K562 (cell line): ENCODE measurements around the gene MPHOSPH6. TPM values are rescaled to one million over a fixed set of nuclear protein-coding genes. Genes with fewer than 3 reads are reported as not detected.

Experiments
- YY1 ChIP-seq, 3 experiments: IDR thresholded peaks; 2 replicates each; pipeline ENCODE4 v1.6.1; 2011; ENCODE audit warnings: low read length in 2 of 3, mild to moderate bottlenecking in 2 of 3, moderate library complexity in 2 of 3, borderline replicate concordance in 1 of 3, control low read depth in 1 of 3, low read depth in 1 of 3; ENCODE audit not compliant: insufficient read depth in 3 of 3, insufficient replicate concordance in 2 of 3, control insufficient read depth in 1 of 3, insufficient read length in 1 of 3; ENCODE audit errors: extremely low read depth in 1 of 3
- ZNF316 ChIP-seq: fragments of 450-650 bp; IDR thresholded peaks from 2 replicates; pipeline ENCODE4 v1.6.1; 2016
- polyA plus RNA-seq, 8 experiments: library from polyadenylated mRNA; depleted of rRNA in 4 of 8; stranded (reverse) in 5 of 8; unstranded in 3 of 8; fragments of >200 nt; fragmentation: Nextera tagmentation in 2 of 8; fragmentation: Illumina TruSeq in 1 of 8; extraction: Ambion mirVana in 2 of 8; extraction: Trizol in 1 of 8; gene quantifications; 2 replicates each; pipeline versions ENCODE4 v1.2.1 to v1.2.3, GENCODE V29; 2011 to 2014; ENCODE audit warnings: inconsistent platforms in 1 of 8, missing spikeins in 1 of 8
- total RNA-seq, 7 experiments: library from RNA; depleted of rRNA in 6 of 7; stranded (reverse); fragments of >200 nt in 6 of 7; fragmentation: Illumina TruSeq in 2 of 7; extraction: Trizol in 2 of 7; gene quantifications; 2 replicates each; pipeline versions ENCODE4 v1.2.1 to v1.2.3, GENCODE V29; 2011 to 2021; ENCODE audit warnings: low replicate concordance in 1 of 7
- TF ChIP-seq, protein P1 (sequence below), 2 experiments: fragments of 450-650 bp in 1 of 2; IDR thresholded peaks; 2 replicates each; pipeline ENCODE4 v1.6.1; 2011 to 2017; ENCODE audit warnings: low read depth in 2 of 2, antibody characterized with exemption in 1 of 2, borderline replicate concordance in 1 of 2, low read length in 1 of 2, mild to moderate bottlenecking in 1 of 2, mixed read lengths in 1 of 2; ENCODE audit not compliant: control insufficient read depth in 1 of 2
- TF ChIP-seq, protein P2 (sequence below): sonication (generic); formaldehyde crosslinking; IDR thresholded peaks from 2 replicates; pipeline ENCODE4 v1.8.1; 2023; ENCODE audit warnings: mild to moderate bottlenecking, missing genetic modification reagents
- TF ChIP-seq, protein P3 (sequence below): fragments of 450-650 bp; IDR thresholded peaks from one replicate; pipeline ENCODE4 v1.6.1; 2018; ENCODE audit warnings: mild to moderate bottlenecking, moderate library complexity; ENCODE audit not compliant: partially characterized antibody
- TF ChIP-seq, protein P4 (sequence below), 2 experiments: fragments of 450-650 bp in 1 of 2; sonication (generic) in 1 of 2; formaldehyde crosslinking in 1 of 2; IDR thresholded peaks; 2 replicates each; pipeline versions ENCODE4 v1.7.1 to v1.9.0; 2016 to 2022; ENCODE audit warnings: inconsistent platforms in 1 of 2, mild to moderate bottlenecking in 1 of 2, missing genetic modification reagents in 1 of 2

Gene MPHOSPH6
- total and polyA plus RNA-seq, 9 of the 15 experiments (the other 6 are each of a cell fraction or from before 2014, with no cell fraction given) = 37.0 to 153 (median 76.7) TPM

DNA sequence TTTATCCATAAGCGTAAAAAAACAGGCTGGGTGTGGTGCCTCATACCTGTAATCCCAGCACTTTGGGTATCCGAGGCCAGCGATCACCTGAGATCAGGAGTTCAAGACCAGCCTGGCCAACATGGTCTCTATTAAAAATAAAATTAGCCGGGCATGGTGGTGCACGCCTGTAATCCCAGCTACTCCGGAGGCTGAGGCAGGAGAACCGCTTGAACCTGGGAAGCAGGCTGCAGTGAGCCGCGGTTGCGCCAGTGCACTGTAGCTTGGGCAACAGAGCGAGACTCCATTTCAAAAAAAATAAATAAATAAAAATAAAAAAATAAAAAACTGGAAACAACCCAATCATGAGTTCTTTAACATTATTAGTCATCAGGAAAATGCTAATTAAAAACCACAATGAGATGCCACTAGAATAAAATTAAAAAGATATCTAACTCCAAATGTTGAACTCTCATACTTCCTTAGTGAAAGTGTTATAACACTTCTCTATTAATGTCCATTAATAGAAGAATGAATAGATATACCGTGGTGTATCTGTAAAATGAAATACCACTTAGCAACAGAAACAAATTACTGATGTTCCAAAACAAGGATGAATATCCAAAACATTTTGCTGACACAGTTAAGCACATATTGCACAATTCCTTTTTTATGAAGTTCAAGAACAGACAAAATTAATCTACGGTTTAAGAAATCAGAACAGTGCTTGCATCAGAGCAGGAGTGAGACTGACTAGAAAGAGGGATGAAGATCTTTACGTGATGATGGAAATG, 13.1 kb downstream of the MPHOSPH6 start (continued):
- TF ChIP-seq, protein P1, sequence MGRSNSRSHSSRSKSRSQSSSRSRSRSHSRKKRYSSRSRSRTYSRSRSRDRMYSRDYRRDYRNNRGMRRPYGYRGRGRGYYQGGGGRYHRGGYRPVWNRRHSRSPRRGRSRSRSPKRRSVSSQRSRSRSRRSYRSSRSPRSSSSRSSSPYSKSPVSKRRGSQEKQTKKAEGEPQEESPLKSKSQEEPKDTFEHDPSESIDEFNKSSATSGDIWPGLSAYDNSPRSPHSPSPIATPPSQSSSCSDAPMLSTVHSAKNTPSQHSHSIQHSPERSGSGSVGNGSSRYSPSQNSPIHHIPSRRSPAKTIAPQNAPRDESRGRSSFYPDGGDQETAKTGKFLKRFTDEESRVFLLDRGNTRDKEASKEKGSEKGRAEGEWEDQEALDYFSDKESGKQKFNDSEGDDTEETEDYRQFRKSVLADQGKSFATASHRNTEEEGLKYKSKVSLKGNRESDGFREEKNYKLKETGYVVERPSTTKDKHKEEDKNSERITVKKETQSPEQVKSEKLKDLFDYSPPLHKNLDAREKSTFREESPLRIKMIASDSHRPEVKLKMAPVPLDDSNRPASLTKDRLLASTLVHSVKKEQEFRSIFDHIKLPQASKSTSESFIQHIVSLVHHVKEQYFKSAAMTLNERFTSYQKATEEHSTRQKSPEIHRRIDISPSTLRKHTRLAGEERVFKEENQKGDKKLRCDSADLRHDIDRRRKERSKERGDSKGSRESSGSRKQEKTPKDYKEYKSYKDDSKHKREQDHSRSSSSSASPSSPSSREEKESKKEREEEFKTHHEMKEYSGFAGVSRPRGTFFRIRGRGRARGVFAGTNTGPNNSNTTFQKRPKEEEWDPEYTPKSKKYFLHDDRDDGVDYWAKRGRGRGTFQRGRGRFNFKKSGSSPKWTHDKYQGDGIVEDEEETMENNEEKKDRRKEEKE (IDR thresholded peaks at IDR 0.05; ENCODE audit: borderline replicate concordance in 1 of 2, control insufficient read depth in 1 of 2, low read depth in 2 of 2, low read length in 1 of 2) = no peak
- TF ChIP-seq, protein P2, sequence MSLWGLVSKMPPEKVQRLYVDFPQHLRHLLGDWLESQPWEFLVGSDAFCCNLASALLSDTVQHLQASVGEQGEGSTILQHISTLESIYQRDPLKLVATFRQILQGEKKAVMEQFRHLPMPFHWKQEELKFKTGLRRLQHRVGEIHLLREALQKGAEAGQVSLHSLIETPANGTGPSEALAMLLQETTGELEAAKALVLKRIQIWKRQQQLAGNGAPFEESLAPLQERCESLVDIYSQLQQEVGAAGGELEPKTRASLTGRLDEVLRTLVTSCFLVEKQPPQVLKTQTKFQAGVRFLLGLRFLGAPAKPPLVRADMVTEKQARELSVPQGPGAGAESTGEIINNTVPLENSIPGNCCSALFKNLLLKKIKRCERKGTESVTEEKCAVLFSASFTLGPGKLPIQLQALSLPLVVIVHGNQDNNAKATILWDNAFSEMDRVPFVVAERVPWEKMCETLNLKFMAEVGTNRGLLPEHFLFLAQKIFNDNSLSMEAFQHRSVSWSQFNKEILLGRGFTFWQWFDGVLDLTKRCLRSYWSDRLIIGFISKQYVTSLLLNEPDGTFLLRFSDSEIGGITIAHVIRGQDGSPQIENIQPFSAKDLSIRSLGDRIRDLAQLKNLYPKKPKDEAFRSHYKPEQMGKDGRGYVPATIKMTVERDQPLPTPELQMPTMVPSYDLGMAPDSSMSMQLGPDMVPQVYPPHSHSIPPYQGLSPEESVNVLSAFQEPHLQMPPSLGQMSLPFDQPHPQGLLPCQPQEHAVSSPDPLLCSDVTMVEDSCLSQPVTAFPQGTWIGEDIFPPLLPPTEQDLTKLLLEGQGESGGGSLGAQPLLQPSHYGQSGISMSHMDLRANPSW = no peak
- TF ChIP-seq, protein P3, sequence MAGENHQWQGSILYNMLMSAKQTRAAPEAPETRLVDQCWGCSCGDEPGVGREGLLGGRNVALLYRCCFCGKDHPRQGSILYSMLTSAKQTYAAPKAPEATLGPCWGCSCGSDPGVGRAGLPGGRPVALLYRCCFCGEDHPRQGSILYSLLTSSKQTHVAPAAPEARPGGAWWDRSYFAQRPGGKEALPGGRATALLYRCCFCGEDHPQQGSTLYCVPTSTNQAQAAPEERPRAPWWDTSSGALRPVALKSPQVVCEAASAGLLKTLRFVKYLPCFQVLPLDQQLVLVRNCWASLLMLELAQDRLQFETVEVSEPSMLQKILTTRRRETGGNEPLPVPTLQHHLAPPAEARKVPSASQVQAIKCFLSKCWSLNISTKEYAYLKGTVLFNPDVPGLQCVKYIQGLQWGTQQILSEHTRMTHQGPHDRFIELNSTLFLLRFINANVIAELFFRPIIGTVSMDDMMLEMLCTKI = no peak
- TF ChIP-seq YY1 (IDR thresholded peaks at IDR 0.05; ENCODE audit: borderline replicate concordance in 1 of 3, control insufficient read depth in 1 of 3, extremely low read depth in 1 of 3, insufficient read depth in 3 of 3, insufficient read length in 1 of 3, insufficient replicate concordance in 2 of 3, low read depth in 1 of 3, low read length in 2 of 3) (no peak), ZNF316 (peak; percentile 42; the same call in 1 of the 2 replicates)
- TF ChIP-seq, protein P4, sequence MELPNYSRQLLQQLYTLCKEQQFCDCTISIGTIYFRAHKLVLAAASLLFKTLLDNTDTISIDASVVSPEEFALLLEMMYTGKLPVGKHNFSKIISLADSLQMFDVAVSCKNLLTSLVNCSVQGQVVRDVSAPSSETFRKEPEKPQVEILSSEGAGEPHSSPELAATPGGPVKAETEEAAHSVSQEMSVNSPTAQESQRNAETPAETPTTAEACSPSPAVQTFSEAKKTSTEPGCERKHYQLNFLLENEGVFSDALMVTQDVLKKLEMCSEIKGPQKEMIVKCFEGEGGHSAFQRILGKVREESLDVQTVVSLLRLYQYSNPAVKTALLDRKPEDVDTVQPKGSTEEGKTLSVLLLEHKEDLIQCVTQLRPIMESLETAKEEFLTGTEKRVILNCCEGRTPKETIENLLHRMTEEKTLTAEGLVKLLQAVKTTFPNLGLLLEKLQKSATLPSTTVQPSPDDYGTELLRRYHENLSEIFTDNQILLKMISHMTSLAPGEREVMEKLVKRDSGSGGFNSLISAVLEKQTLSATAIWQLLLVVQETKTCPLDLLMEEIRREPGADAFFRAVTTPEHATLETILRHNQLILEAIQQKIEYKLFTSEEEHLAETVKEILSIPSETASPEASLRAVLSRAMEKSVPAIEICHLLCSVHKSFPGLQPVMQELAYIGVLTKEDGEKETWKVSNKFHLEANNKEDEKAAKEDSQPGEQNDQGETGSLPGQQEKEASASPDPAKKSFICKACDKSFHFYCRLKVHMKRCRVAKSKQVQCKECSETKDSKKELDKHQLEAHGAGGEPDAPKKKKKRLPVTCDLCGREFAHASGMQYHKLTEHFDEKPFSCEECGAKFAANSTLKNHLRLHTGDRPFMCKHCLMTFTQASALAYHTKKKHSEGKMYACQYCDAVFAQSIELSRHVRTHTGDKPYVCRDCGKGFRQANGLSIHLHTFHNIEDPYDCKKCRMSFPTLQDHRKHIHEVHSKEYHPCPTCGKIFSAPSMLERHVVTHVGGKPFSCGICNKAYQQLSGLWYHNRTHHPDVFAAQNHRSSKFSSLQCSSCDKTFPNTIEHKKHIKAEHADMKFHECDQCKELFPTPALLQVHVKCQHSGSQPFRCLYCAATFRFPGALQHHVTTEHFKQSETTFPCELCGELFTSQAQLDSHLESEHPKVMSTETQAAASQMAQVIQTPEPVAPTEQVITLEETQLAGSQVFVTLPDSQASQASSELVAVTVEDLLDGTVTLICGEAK (IDR thresholded peaks at IDR 0.05) = no peak
- TF ChIP-seq, protein P4 (CRISPR knock-in tag; IDR thresholded peaks at IDR 0.05) = no peak
